PC-3 (cell line): ENCODE measurements around the gene PTEN.

Experiments
- CTCF ChIP-seq: fragments of 300-600 bp; sonication (generic); conservative IDR thresholded peaks from 2 replicates; pipeline ENCODE4 v1.5.1; 2017; ENCODE audit warnings: antibody characterized with exemption, low read depth, mild to moderate bottlenecking, low read length
- EZH2phosphoT487 ChIP-seq: fragments of 300-600 bp; sonication (generic); IDR thresholded peaks from 2 replicates; pipeline ENCODE4 v1.6.1; 2018; ENCODE audit warnings: mild to moderate bottlenecking, antibody characterized with exemption, low read length, borderline replicate concordance

DNA sequence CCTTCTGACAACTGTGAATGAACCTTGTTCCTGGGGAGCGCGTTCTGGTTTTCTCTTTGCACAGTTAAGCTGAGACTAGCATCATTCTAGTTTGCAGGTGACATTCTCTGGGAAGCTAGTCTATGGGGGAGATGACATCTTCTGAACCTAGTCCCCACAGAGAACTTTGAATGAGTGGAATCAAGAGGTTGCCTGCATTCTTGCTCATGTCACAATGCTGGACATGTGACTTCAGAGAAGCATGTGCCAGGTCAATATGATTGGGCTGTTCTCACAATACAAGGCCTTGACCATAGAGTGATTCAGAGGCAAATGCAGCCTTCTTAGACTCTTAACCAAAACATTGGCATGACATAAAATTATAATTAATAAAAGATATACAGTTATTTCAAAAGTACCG is 22.2 kb upstream of the PTEN start:
- TF ChIP-seq CTCF: no peak
- no peak for TF ChIP-seq EZH2phosphoT487
